Measurements from ENCODE around the gene AKR1C3.
"Not testable (repeated sequence)": the region's sequence is repeated elsewhere in the genome, so short reads cannot be mapped to it uniquely, and the experiment has no call there.

The AKR1C3 gene

GRCh38 chr10:5125315-5126044 lies 31.3 kb downstream of the AKR1C3 start:
- no peak overlapping the region for H3K4me3 ChIP-seq (ENCODE audit: low read length)
- no peaks in the 10 kb centered on the region for H3K4me1 ChIP-seq (ENCODE audit: insufficient read depth, low read length)
- no peaks in the 10 kb centered on the region for H3K9me3 ChIP-seq (ENCODE audit: low read length)
- H3K36me3 ChIP-seq (ENCODE audit: insufficient read depth, low read length), result no peaks in the 10 kb centered on the region
- no peaks in the 10 kb centered on the region for H3K27me3 ChIP-seq (ENCODE audit: insufficient read depth, low read length)
- H2AFZ ChIP-seq (ENCODE audit: low read depth, low read length), result no peak overlapping the region

- H3K4me3 ChIP-seq (ENCODE audit: low read length), result no peak overlapping the region
- no peaks in the 10 kb centered on the region for H3K27me3 ChIP-seq (ENCODE audit: insufficient read depth, low read length)
- no peak overlapping the region for H2AFZ ChIP-seq (ENCODE audit: low read depth, low read length)
- H3K36me3 ChIP-seq (ENCODE audit: insufficient read depth, low read length), result no peaks in the 10 kb centered on the region
- H3K9me3 ChIP-seq (ENCODE audit: low read length), result no peaks in the 10 kb centered on the region
- H3K4me1 ChIP-seq (ENCODE audit: insufficient read depth, low read length), result no peaks in the 10 kb centered on the region
These were observed 41.4 kb downstream of the AKR1C3 start for GRCh38 chr10:5135581-5135980.

GRCh38 chr10:5136468-5137087 lies 42.4 kb downstream of the AKR1C3 start:
- H3K36me3 ChIP-seq (ENCODE audit: insufficient read depth, low read length), result no peaks in the 10 kb centered on the region
- no peaks in the 10 kb centered on the region for H3K9me3 ChIP-seq (ENCODE audit: low read length)
- H3K4me3 ChIP-seq (ENCODE audit: low read length), result no peak overlapping the region
- H2AFZ ChIP-seq (ENCODE audit: low read depth, low read length), result no peak overlapping the region
- H3K27me3 ChIP-seq (ENCODE audit: insufficient read depth, low read length), result no peaks in the 10 kb centered on the region
- H3K4me1 ChIP-seq (ENCODE audit: insufficient read depth, low read length), result no peaks in the 10 kb centered on the region

GRCh38 chr10:5137699-5138098 lies 43.5 kb downstream of the AKR1C3 start:
- not testable (repeated sequence) for H3K4me3 ChIP-seq (ENCODE audit: low read length); H3K36me3 ChIP-seq (ENCODE audit: insufficient read depth, low read length); H3K9me3 ChIP-seq (ENCODE audit: low read length); H2AFZ ChIP-seq (ENCODE audit: low read depth, low read length); H3K27me3 ChIP-seq (ENCODE audit: insufficient read depth, low read length); H3K4me1 ChIP-seq (ENCODE audit: insufficient read depth, low read length)

- Histone ChIP-seq H2AFZ (ENCODE audit: low read depth, low read length) (no peak overlapping the region), H3K4me3 (ENCODE audit: low read length) (no peak overlapping the region), H3K27me3 (ENCODE audit: insufficient read depth, low read length) (no peaks in the 10 kb centered on the region), H3K9me3 (ENCODE audit: low read length) (no peaks in the 10 kb centered on the region), H3K36me3 (ENCODE audit: insufficient read depth, low read length) (no peaks in the 10 kb centered on the region), H3K4me1 (ENCODE audit: insufficient read depth, low read length) (no peaks in the 10 kb centered on the region)
These were observed 48.0 kb downstream of the AKR1C3 start for GRCh38 chr10:5142199-5142598.

GRCh38 chr10:5143137-5143536 lies 48.9 kb downstream of the AKR1C3 start:
- no peak overlapping the region for H2AFZ ChIP-seq (ENCODE audit: low read depth, low read length)
- no peaks in the 10 kb centered on the region for H3K9me3 ChIP-seq (ENCODE audit: low read length)
- H3K36me3 ChIP-seq (ENCODE audit: insufficient read depth, low read length), result no peaks in the 10 kb centered on the region
- H3K4me3 ChIP-seq (ENCODE audit: low read length), result no peak overlapping the region
- no peaks in the 10 kb centered on the region for H3K27me3 ChIP-seq (ENCODE audit: insufficient read depth, low read length)
- H3K4me1 ChIP-seq (ENCODE audit: insufficient read depth, low read length), result no peaks in the 10 kb centered on the region

- no peaks in the 10 kb centered on the region for H3K27me3 ChIP-seq (ENCODE audit: insufficient read depth, low read length)
- no peaks in the 10 kb centered on the region for H3K4me1 ChIP-seq (ENCODE audit: insufficient read depth, low read length)
- no peaks in the 10 kb centered on the region for H3K9me3 ChIP-seq (ENCODE audit: low read length)
- H3K36me3 ChIP-seq (ENCODE audit: insufficient read depth, low read length), result no peaks in the 10 kb centered on the region
- no peak overlapping the region for H2AFZ ChIP-seq (ENCODE audit: low read depth, low read length)
- no peak overlapping the region for H3K4me3 ChIP-seq (ENCODE audit: low read length)
These were observed 52.7 kb downstream of the AKR1C3 start for GRCh38 chr10:5146920-5147254.

- H3K4me1 ChIP-seq (ENCODE audit: insufficient read depth, low read length), result no peaks in the 10 kb centered on the region
- H3K9me3 ChIP-seq (ENCODE audit: low read length), result no peaks in the 10 kb centered on the region
- H3K36me3 ChIP-seq (ENCODE audit: insufficient read depth, low read length), result no peaks in the 10 kb centered on the region
- H3K27me3 ChIP-seq (ENCODE audit: insufficient read depth, low read length), result no peaks in the 10 kb centered on the region
- H3K4me3 ChIP-seq (ENCODE audit: low read length), result no peak overlapping the region
- no peak overlapping the region for H2AFZ ChIP-seq (ENCODE audit: low read depth, low read length)
These were observed 53.2 kb downstream of the AKR1C3 start for GRCh38 chr10:5147255-5147980.

GRCh38 chr10:5147981-5148677 lies 53.9 kb downstream of the AKR1C3 start:
- no peak overlapping the region for H3K4me3 ChIP-seq (ENCODE audit: low read length)
- H2AFZ ChIP-seq (ENCODE audit: low read depth, low read length), result no peak overlapping the region
- H3K9me3 ChIP-seq (ENCODE audit: low read length), result no peaks in the 10 kb centered on the region
- H3K36me3 ChIP-seq (ENCODE audit: insufficient read depth, low read length), result no peaks in the 10 kb centered on the region
- H3K4me1 ChIP-seq (ENCODE audit: insufficient read depth, low read length), result no peaks in the 10 kb centered on the region
- no peaks in the 10 kb centered on the region for H3K27me3 ChIP-seq (ENCODE audit: insufficient read depth, low read length)

- no peak overlapping the region for H3K4me3 ChIP-seq (ENCODE audit: low read length)
- no peak overlapping the region for H2AFZ ChIP-seq (ENCODE audit: low read depth, low read length)
- no peaks in the 10 kb centered on the region for H3K36me3 ChIP-seq (ENCODE audit: insufficient read depth, low read length)
- H3K9me3 ChIP-seq (ENCODE audit: low read length), result no peaks in the 10 kb centered on the region
- no peaks in the 10 kb centered on the region for H3K27me3 ChIP-seq (ENCODE audit: insufficient read depth, low read length)
- no peaks in the 10 kb centered on the region for H3K4me1 ChIP-seq (ENCODE audit: insufficient read depth, low read length)
These were observed 54.4 kb downstream of the AKR1C3 start for GRCh38 chr10:5148678-5149032.

GRCh38 chr10:5151076-5151475 lies 56.9 kb downstream of the AKR1C3 start:
- Histone ChIP-seq H3K27me3 (ENCODE audit: insufficient read depth, low read length) (no peaks in the 10 kb centered on the region), H3K36me3 (ENCODE audit: insufficient read depth, low read length) (no peaks in the 10 kb centered on the region), H2AFZ (ENCODE audit: low read depth, low read length) (no peak overlapping the region), H3K9me3 (ENCODE audit: low read length) (no peaks in the 10 kb centered on the region), H3K4me1 (ENCODE audit: insufficient read depth, low read length) (no peaks in the 10 kb centered on the region), H3K4me3 (ENCODE audit: low read length) (no peak overlapping the region)

- Histone ChIP-seq H3K4me3 (ENCODE audit: low read length) (no peak overlapping the region), H2AFZ (ENCODE audit: low read depth, low read length) (no peak overlapping the region), H3K9me3 (ENCODE audit: low read length) (no peaks in the 10 kb centered on the region), H3K27me3 (ENCODE audit: insufficient read depth, low read length) (no peaks in the 10 kb centered on the region), H3K4me1 (ENCODE audit: insufficient read depth, low read length) (no peaks in the 10 kb centered on the region), H3K36me3 (ENCODE audit: insufficient read depth, low read length) (no peaks in the 10 kb centered on the region)
These were observed 61.7 kb downstream of the AKR1C3 start for GRCh38 chr10:5155951-5156350.
